ENCODE data around the gene LAMA5. TPM values are rescaled to one million over a fixed set of nuclear protein-coding genes. Genes with fewer than 3 reads are reported as not detected.

LAMA5 gene
- total and polyA plus RNA-seq, 2 of the 8 experiments (the other 6 are each of a cell fraction or from before 2014, with no cell fraction given), result 34.4 to 225 TPM

DNA sequence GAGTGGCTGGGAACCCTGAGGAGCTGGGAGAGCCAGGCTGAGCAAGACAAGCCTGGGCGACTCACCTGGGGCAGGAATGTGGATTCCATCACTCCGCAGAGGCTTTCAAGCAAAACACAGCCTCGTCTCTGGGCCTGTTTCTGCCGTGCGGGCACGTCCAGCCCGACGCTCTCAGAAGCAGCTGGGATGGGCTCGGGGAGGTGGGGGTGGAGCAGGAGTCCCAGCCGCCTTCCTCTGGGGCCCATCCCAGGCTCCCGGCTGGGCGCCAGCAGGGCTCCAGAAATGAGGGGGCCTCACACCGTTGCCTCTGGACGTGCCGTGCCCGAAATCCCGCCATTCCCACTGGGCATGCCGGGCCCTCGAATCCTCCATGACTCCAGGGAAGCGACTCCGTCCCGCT, 11.1 kb upstream of the LAMA5 start (continued):
- TF ChIP-seq SIX5 (IDR thresholded peaks at IDR 0.05; ENCODE audit: low read depth, low read length) (no peak), CTBP2 (IDR thresholded peaks at IDR 0.05; ENCODE audit: borderline replicate concordance, insufficient read depth, insufficient read length, low read length) (no peak), YY1 (IDR thresholded peaks at IDR 0.05; ENCODE audit: low read depth, low read length) (no peak), NANOG (IDR thresholded peaks at IDR 0.05; ENCODE audit: insufficient read depth, low read depth, low read length, poor library complexity, severe bottlenecking) (no peak)
- TF ChIP-seq, protein P1, sequence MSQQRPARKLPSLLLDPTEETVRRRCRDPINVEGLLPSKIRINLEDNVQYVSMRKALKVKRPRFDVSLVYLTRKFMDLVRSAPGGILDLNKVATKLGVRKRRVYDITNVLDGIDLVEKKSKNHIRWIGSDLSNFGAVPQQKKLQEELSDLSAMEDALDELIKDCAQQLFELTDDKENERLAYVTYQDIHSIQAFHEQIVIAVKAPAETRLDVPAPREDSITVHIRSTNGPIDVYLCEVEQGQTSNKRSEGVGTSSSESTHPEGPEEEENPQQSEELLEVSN (IDR thresholded peaks at IDR 0.05), result peak; percentile 78

Data from H1 (cell line).